Tibial nerve (tissue), 4 donors: ENCODE data around the gene CENPF.

ENCODE experiments used
- CTCF ChIP-seq, 5 experiments: fragments of 200-600 bp in 3 of 5; fragments of 450-650 bp in 2 of 5; sonication (generic) in 3 of 5; IDR thresholded peaks; one replicate each; pipeline ENCODE4 v1.5.1; 2016 to 2019; ENCODE audit warnings: antibody characterized with exemption in 5 of 5, mild to moderate bottlenecking in 3 of 5, moderate library complexity in 2 of 5
- EP300 ChIP-seq, 2 donors: sonication (generic); formaldehyde crosslinking; IDR thresholded peaks; one replicate each; pipeline ENCODE4 v1.6.1; 2017; ENCODE audit warnings: antibody characterized with exemption in 2 of 2, mild to moderate bottlenecking in 1 of 2
- POLR2A ChIP-seq, 2 donors: fragments of 450-650 bp; IDR thresholded peaks; one replicate each; pipeline ENCODE4 v1.6.1; 2017; ENCODE audit warnings: antibody characterized with exemption in 2 of 2, mild to moderate bottlenecking in 2 of 2, moderate library complexity in 2 of 2

- TF ChIP-seq CTCF (IDR thresholded peaks at IDR 0.05) (no peak), POLR2A (IDR thresholded peaks at IDR 0.05) (no peak), EP300 (IDR thresholded peaks at IDR 0.05) (no peak)
Measured at GRCh38 chr1:214666674-214667073, 63.7 kb downstream of the CENPF start.
